ENCODE measurements around the gene HOGA1. TPM values are rescaled to one million over a fixed set of nuclear protein-coding genes. Genes with fewer than 3 reads are reported as not detected.

The HOGA1 gene
- total and polyA plus RNA-seq, 2 experiments from 2014 or later: 0.15 TPM; not detected in 1

- TF ChIP-seq, protein P1, sequence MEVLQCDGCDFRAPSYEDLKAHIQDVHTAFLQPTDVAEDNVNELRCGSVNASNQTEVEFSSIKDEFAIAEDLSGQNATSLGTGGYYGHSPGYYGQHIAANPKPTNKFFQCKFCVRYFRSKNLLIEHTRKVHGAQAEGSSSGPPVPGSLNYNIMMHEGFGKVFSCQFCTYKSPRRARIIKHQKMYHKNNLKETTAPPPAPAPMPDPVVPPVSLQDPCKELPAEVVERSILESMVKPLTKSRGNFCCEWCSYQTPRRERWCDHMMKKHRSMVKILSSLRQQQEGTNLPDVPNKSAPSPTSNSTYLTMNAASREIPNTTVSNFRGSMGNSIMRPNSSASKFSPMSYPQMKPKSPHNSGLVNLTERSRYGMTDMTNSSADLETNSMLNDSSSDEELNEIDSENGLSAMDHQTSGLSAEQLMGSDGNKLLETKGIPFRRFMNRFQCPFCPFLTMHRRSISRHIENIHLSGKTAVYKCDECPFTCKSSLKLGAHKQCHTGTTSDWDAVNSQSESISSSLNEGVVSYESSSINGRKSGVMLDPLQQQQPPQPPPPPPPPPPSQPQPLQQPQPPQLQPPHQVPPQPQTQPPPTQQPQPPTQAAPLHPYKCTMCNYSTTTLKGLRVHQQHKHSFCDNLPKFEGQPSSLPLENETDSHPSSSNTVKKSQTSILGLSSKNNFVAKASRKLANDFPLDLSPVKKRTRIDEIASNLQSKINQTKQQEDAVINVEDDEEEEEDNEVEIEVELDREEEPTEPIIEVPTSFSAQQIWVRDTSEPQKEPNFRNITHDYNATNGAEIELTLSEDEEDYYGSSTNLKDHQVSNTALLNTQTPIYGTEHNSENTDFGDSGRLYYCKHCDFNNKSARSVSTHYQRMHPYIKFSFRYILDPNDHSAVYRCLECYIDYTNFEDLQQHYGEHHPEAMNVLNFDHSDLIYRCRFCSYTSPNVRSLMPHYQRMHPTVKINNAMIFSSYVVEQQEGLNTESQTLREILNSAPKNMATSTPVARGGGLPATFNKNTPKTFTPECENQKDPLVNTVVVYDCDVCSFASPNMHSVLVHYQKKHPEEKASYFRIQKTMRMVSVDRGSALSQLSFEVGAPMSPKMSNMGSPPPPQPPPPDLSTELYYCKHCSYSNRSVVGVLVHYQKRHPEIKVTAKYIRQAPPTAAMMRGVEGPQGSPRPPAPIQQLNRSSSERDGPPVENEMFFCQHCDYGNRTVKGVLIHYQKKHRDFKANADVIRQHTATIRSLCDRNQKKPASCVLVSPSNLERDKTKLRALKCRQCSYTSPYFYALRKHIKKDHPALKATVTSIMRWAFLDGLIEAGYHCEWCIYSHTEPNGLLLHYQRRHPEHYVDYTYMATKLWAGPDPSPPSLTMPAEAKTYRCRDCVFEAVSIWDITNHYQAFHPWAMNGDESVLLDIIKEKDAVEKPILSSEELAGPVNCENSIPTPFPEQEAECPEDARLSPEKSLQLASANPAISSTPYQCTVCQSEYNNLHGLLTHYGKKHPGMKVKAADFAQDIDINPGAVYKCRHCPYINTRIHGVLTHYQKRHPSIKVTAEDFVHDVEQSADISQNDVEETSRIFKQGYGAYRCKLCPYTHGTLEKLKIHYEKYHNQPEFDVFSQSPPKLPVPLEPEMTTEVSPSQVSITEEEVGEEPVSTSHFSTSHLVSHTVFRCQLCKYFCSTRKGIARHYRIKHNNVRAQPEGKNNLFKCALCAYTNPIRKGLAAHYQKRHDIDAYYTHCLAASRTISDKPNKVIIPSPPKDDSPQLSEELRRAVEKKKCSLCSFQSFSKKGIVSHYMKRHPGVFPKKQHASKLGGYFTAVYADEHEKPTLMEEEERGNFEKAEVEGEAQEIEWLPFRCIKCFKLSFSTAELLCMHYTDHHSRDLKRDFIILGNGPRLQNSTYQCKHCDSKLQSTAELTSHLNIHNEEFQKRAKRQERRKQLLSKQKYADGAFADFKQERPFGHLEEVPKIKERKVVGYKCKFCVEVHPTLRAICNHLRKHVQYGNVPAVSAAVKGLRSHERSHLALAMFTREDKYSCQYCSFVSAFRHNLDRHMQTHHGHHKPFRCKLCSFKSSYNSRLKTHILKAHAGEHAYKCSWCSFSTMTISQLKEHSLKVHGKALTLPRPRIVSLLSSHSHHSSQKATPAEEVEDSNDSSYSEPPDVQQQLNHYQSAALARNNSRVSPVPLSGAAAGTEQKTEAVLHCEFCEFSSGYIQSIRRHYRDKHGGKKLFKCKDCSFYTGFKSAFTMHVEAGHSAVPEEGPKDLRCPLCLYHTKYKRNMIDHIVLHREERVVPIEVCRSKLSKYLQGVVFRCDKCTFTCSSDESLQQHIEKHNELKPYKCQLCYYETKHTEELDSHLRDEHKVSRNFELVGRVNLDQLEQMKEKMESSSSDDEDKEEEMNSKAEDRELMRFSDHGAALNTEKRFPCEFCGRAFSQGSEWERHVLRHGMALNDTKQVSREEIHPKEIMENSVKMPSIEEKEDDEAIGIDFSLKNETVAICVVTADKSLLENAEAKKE (CRISPR knock-in tag; IDR thresholded peaks at IDR 0.05): no peak
Observed at GRCh38 chr10:97659589-97659988, 75.4 kb downstream of the HOGA1 start (continued).

Other genes starting within 250 kb of the HOGA1 start
- 87.5 and 109 TPM in 2 replicates for gene FRAT2, start 249.7 kb upstream of the HOGA1 start, total RNA-seq (2014; rRNA removed; shearing (Covaris generic))
- gene FRAT2, start 249.7 kb upstream of the HOGA1 start, polyA plus RNA-seq (2016; fragmentation: Nextera tagmentation; extraction: Ambion mirVana): 24.5 and 44.0 TPM in 2 replicates
- gene RRP12, start 183.0 kb upstream of the HOGA1 start, total RNA-seq (2014; rRNA removed; shearing (Covaris generic)): 62.6 and 66.4 TPM in 2 replicates
- 49.5 and 53.4 TPM in 2 replicates for gene RRP12, start 183.0 kb upstream of the HOGA1 start, polyA plus RNA-seq (2016; fragmentation: Nextera tagmentation; extraction: Ambion mirVana)
- gene PGAM1, start 158.2 kb upstream of the HOGA1 start, total RNA-seq (2014; rRNA removed; shearing (Covaris generic)): 870 and 930 TPM in 2 replicates
- 492 and 497 TPM in 2 replicates for gene PGAM1, start 158.2 kb upstream of the HOGA1 start, polyA plus RNA-seq (2016; fragmentation: Nextera tagmentation; extraction: Ambion mirVana)
- gene EXOSC1, start 138.4 kb upstream of the HOGA1 start, total RNA-seq (2014; rRNA removed; shearing (Covaris generic)): 63.6 and 66.3 TPM in 2 replicates
- gene EXOSC1, start 138.4 kb upstream of the HOGA1 start, polyA plus RNA-seq (2016; fragmentation: Nextera tagmentation; extraction: Ambion mirVana): 127 and 131 TPM in 2 replicates
- 58.1 and 58.2 TPM in 2 replicates for gene ZDHHC16, start 138.2 kb upstream of the HOGA1 start, total RNA-seq (2014; rRNA removed; shearing (Covaris generic))
- gene ZDHHC16, start 138.2 kb upstream of the HOGA1 start, polyA plus RNA-seq (2016; fragmentation: Nextera tagmentation; extraction: Ambion mirVana): 33.3 and 35.1 TPM in 2 replicates
- 221 and 252 TPM in 2 replicates for gene MMS19, start 86.0 kb upstream of the HOGA1 start, total RNA-seq (2014; rRNA removed; shearing (Covaris generic))
- gene MMS19, start 86.0 kb upstream of the HOGA1 start, polyA plus RNA-seq (2016; fragmentation: Nextera tagmentation; extraction: Ambion mirVana): 74.7 and 81.5 TPM in 2 replicates
- gene UBTD1, start 85.5 kb upstream of the HOGA1 start, total RNA-seq (2014; rRNA removed; shearing (Covaris generic)): 21.5 and 29.0 TPM in 2 replicates
- 17.3 and 20.4 TPM in 2 replicates for gene UBTD1, start 85.5 kb upstream of the HOGA1 start, polyA plus RNA-seq (2016; fragmentation: Nextera tagmentation; extraction: Ambion mirVana)
- gene ANKRD2, start 11.6 kb upstream of the HOGA1 start, total RNA-seq (2014; rRNA removed; shearing (Covaris generic)): not detected in 2 replicates
- gene ANKRD2, start 11.6 kb upstream of the HOGA1 start, polyA plus RNA-seq (2016; fragmentation: Nextera tagmentation; extraction: Ambion mirVana): not detected in 2 replicates
- not detected in 2 replicates for gene C10orf62, start 5.3 kb downstream of the HOGA1 start, total RNA-seq (2014; rRNA removed; shearing (Covaris generic))
- gene C10orf62, start 5.3 kb downstream of the HOGA1 start, polyA plus RNA-seq (2016; fragmentation: Nextera tagmentation; extraction: Ambion mirVana): not detected in 2 replicates
- gene MORN4, start 49.1 kb downstream of the HOGA1 start, total RNA-seq (2014; rRNA removed; shearing (Covaris generic)): 9.0 and 17.6 TPM in 2 replicates
- gene MORN4, start 49.1 kb downstream of the HOGA1 start, polyA plus RNA-seq (2016; fragmentation: Nextera tagmentation; extraction: Ambion mirVana): 49.5 and 50.0 TPM in 2 replicates
- gene PI4K2A, start 56.3 kb downstream of the HOGA1 start, total RNA-seq (2014; rRNA removed; shearing (Covaris generic)): 23.3 and 29.2 TPM in 2 replicates
- gene PI4K2A, start 56.3 kb downstream of the HOGA1 start, polyA plus RNA-seq (2016; fragmentation: Nextera tagmentation; extraction: Ambion mirVana): 8.1 and 8.6 TPM in 2 replicates
- gene AVPI1, start 102.9 kb downstream of the HOGA1 start, total RNA-seq (2014; rRNA removed; shearing (Covaris generic)): 7.4 and 8.2 TPM in 2 replicates
- 7.6 and 8.9 TPM in 2 replicates for gene AVPI1, start 102.9 kb downstream of the HOGA1 start, polyA plus RNA-seq (2016; fragmentation: Nextera tagmentation; extraction: Ambion mirVana)
- 19.3 and 23.7 TPM in 2 replicates for gene MARVELD1, start 129.3 kb downstream of the HOGA1 start, total RNA-seq (2014; rRNA removed; shearing (Covaris generic))
- 7.3 and 8.7 TPM in 2 replicates for gene MARVELD1, start 129.3 kb downstream of the HOGA1 start, polyA plus RNA-seq (2016; fragmentation: Nextera tagmentation; extraction: Ambion mirVana)
- gene ZFYVE27, start 152.7 kb downstream of the HOGA1 start, total RNA-seq (2014; rRNA removed; shearing (Covaris generic)): 20.7 and 25.8 TPM in 2 replicates
- 13.3 and 15.0 TPM in 2 replicates for gene ZFYVE27, start 152.7 kb downstream of the HOGA1 start, polyA plus RNA-seq (2016; fragmentation: Nextera tagmentation; extraction: Ambion mirVana)
- gene SFRP5, start 187.6 kb downstream of the HOGA1 start, total RNA-seq (2014; rRNA removed; shearing (Covaris generic)): 3.5 and 5.1 TPM in 2 replicates
- 2.4 and 3.4 TPM in 2 replicates for gene SFRP5, start 187.6 kb downstream of the HOGA1 start, polyA plus RNA-seq (2016; fragmentation: Nextera tagmentation; extraction: Ambion mirVana)

Measured in GM23338 (cell line).